ENCODE results near the gene CD1C. TPM values are rescaled to one million over a fixed set of nuclear protein-coding genes. Genes with fewer than 3 reads are reported as not detected.

CD1C gene
- polyA plus RNA-seq, 2 of the 4 experiments (the other 2 are of a cell fraction), result not detected

- CTCF ChIA-PET, result interaction anchor here (1.3 to 1.5 kb wide), 2 partner anchors 9 to 126 kb away, joined by 4 read pairs; no protein-coding TSS in a partner anchor
These were observed 40.0 kb downstream of the CD1C start for GRCh38 chr1:158329733-158330132.

DNA sequence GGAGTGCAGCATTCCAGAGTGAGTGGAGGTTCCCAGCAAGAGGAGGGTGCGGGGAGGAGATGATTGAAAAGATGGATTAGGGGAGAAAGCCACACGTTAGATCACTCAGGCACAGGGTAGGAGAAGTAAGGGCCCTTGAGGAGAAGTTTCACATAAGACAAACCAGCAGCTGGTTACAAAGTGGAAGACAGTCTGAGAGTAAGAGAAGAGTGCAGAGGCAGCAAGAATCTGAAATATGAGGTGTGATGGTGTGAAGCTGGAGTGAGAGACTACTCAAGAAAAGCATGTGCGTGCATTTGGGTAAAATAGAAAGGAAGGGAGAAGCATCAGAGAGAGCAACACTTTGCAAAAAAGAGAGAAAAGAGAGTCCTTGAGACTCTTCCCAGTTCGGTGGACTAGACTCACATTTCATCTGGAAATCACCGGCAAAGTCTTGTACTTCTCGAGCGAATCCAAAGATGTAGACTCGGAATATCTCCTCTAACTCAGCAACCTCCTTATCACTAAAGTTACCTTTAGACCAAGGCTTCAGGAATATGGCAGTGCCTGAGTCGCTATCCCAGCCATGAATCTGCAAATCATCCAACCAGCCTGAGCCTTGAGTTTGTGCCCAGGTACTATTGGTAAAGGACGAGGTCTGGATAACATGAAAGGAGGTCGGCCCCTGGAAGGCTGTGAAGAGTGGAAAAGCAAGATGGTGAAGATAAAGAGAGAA lies 40.8 kb downstream of the CD1C start:
- DNase-seq (ENCODE audit: low read depth in 1 of 2, low spot score in 1 of 2), result no peak
- H3K9me3 ChIP-seq, result no peaks in the 10 kb centered on the region
- H3K4me3 ChIP-seq, result no peak overlapping the region
- TF ChIP-seq, protein P1, sequence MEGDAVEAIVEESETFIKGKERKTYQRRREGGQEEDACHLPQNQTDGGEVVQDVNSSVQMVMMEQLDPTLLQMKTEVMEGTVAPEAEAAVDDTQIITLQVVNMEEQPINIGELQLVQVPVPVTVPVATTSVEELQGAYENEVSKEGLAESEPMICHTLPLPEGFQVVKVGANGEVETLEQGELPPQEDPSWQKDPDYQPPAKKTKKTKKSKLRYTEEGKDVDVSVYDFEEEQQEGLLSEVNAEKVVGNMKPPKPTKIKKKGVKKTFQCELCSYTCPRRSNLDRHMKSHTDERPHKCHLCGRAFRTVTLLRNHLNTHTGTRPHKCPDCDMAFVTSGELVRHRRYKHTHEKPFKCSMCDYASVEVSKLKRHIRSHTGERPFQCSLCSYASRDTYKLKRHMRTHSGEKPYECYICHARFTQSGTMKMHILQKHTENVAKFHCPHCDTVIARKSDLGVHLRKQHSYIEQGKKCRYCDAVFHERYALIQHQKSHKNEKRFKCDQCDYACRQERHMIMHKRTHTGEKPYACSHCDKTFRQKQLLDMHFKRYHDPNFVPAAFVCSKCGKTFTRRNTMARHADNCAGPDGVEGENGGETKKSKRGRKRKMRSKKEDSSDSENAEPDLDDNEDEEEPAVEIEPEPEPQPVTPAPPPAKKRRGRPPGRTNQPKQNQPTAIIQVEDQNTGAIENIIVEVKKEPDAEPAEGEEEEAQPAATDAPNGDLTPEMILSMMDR (IDR thresholded peaks at IDR 0.05), result no peak
- TF ChIP-seq EHMT2 (IDR thresholded peaks at IDR 0.05; ENCODE audit: low read depth) (no peak), KDM1A (IDR thresholded peaks at IDR 0.05; ENCODE audit: low read depth) (no peak), HEYL (CRISPR knock-in tag; IDR thresholded peaks at IDR 0.05) (no peak), NPAS2 (CRISPR knock-in tag; IDR thresholded peaks at IDR 0.05; ENCODE audit: borderline replicate concordance) (no peak), ZC3H11A (IDR thresholded peaks at IDR 0.05) (no peak), CHD4 (IDR thresholded peaks at IDR 0.05; ENCODE audit: borderline replicate concordance) (no peak), ZNF302 (CRISPR knock-in tag; IDR thresholded peaks at IDR 0.05) (no peak), EHF (CRISPR knock-in tag; IDR thresholded peaks at IDR 0.05) (no peak), MAX (IDR thresholded peaks at IDR 0.05) (no peak), FOSL2 (IDR thresholded peaks at IDR 0.05) (no peak), FOSL2 (CRISPR knock-in tag; IDR thresholded peaks at IDR 0.05) (no peak), ESRRA (IDR thresholded peaks at IDR 0.05; ENCODE audit: borderline replicate concordance, low read length) (no peak), SREBF2 (IDR thresholded peaks at IDR 0.05) (no peak), FOSB (CRISPR knock-in tag; IDR thresholded peaks at IDR 0.05) (no peak), POLR2AphosphoS2 (conservative IDR thresholded peaks at IDR 0.05; ENCODE audit: low read length) (no peak), POLR2A (IDR thresholded peaks at IDR 0.05; ENCODE audit: low read length) (no peak), ELK1 (IDR thresholded peaks at IDR 0.05; ENCODE audit: low read depth, low read length) (no peak), MYC (IDR thresholded peaks at IDR 0.05; ENCODE audit: borderline replicate concordance, low read length) (no peak), RNF2 (IDR thresholded peaks at IDR 0.05; ENCODE audit: borderline replicate concordance, low read depth) (no peak), JUNB (IDR thresholded peaks at IDR 0.05) (no peak)
- no peak overlapping the region for H3K27ac ChIP-seq
- no peak for FAIRE-seq
- H3K4me1 ChIP-seq, result no peaks in the 10 kb centered on the region
- ATAC-seq, result no peak
- ChIA-PET POLR2A (no interaction called here), CTCF (interaction anchor here (1.3 to 1.5 kb wide), 2 partner anchors 10 to 127 kb away, joined by 4 read pairs; no protein-coding TSS in a partner anchor)
- no peak overlapping the region for H3K4me2 ChIP-seq
- 10% methylated on average over 11 of the region's 11 CpGs for WGBS (ENCODE audit: missing lambda C conversion rate)

More at GRCh38 chr1:158329733-158330132, 40.0 kb downstream of the CD1C start:
- POLR2A ChIA-PET, result no interaction called here
- TF ChIP-seq RAD21 (conservative IDR thresholded peaks at IDR 0.05 in 1 of 2, IDR thresholded peaks at IDR 0.05 in 1 of 2) (peak in 1 of 2 experiments; percentile 33; a peak in 2 of 5 replicates), ZC3H11A (IDR thresholded peaks at IDR 0.05) (no peak)
- TF ChIP-seq, protein P1 (IDR thresholded peaks at IDR 0.05), result 0 out of 3 replicates have a peak, but pooled peaks have one; percentile 17
- H3K4me2 ChIP-seq, result no peak overlapping the region
- ATAC-seq, result peak in 1 of 2 experiments; percentile 59; a peak in 2 of 6 replicates
- H3K9me3 ChIP-seq, result no peaks in the 10 kb centered on the region
- no peaks in the 10 kb centered on the region for H3K4me1 ChIP-seq
- H3K27ac ChIP-seq, result no peak overlapping the region
- peak; percentile 4 to 16 for DNase-seq (ENCODE audit: low read depth in 1 of 2, low spot score in 1 of 2)
- no peak for FAIRE-seq
- H3K4me3 ChIP-seq, result no peak overlapping the region
- WGBS (ENCODE audit: missing lambda C conversion rate), result 3% methylated on average over 3 of the region's 3 CpGs

Data from A549 (cell line).